Measurements from ENCODE around the gene KDM2A.
A peak's percentile ranks its signal among the peaks of the same experiment; 100 is the strongest.

Gene KDM2A

GRCh38 chr11:67285541-67286498, 166.8 kb downstream of the KDM2A start:
- no peak for DNase-seq
- H3K27me3 ChIP-seq (replicated peaks) = no peaks in the 10 kb centered on the region
- no peak for TF ChIP-seq CTCF (IDR thresholded peaks at IDR 0.05; ENCODE audit: low read depth, low read length, missing control alignments)
- no peak overlapping the region for H3K27ac ChIP-seq
- in situ Hi-C loops (cut with HindIII; ENCODE audit: low pct_ligation_motif_present, low sequenced_read_pairs) = no loop called here
- H3K36me3 ChIP-seq (replicated peaks) = peaks cover 55% of the 10 kb centered on the region
- H3K4me3 ChIP-seq (ENCODE audit: low read depth, low read length) = no peak overlapping the region

GRCh38 chr11:67286621-67287333, 167.7 kb downstream of the KDM2A start:
- peak; percentile 33 for TF ChIP-seq CTCF (IDR thresholded peaks at IDR 0.05; ENCODE audit: low read depth, low read length, missing control alignments)
- Histone ChIP-seq H3K4me3 (ENCODE audit: low read depth, low read length) (no peak overlapping the region), H3K27me3 (replicated peaks) (no peaks in the 10 kb centered on the region), H3K27ac (no peak overlapping the region), H3K36me3 (replicated peaks) (peaks cover 54% of the 10 kb centered on the region)
- no peak for DNase-seq
- in situ Hi-C loops (cut with HindIII; ENCODE audit: low pct_ligation_motif_present, low sequenced_read_pairs) = no loop called here

DNA sequence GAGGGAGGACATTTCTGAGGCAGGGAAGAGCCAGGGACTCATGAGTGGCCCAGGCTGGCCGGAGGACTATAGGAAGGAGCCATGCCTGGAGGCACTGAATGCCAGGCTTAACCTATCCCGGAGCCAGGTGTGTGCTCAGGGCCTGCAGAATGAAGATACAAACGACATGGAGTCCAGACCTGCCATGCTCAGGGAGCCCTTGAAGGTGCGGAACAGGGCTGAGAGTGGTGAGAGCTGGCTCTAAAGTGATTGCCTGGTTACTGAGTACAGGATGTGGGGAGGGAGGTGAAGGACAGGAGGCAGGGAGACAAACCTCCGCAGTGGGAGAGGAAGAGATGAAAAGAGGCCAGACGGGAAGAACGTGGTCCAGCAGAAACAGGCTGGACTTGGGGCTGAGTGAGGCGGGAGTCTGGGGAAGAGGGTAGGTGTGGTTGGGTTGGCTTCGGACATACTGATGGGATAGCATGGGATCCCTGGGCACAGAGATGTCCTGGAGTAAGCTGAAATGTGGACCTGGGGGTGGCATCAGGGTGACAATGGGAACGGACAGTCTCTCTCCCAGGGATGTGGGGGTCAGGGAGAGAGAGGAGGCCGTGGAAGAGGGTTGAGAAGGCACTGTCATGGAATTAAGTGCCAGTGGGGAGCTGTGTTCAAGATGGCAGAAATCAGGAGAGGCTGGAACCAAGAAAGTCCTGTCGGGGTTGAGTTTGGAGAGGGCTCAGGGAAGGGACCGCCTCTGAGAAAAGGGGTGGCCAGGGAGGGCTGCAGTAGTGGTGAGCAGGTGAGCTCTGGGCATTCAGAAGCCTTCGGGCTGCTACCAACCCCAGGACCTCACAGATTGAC, 168.5 kb downstream of the KDM2A start:
- DNase-seq = no peak
- in situ Hi-C loops (cut with HindIII; ENCODE audit: low pct_ligation_motif_present, low sequenced_read_pairs) = no loop called here
- H3K36me3 ChIP-seq (replicated peaks) = peaks cover 52% of the 10 kb centered on the region
- no peak for TF ChIP-seq CTCF (IDR thresholded peaks at IDR 0.05; ENCODE audit: low read depth, low read length, missing control alignments)
- H3K27ac ChIP-seq = peak overlapping the region; percentile 88
- no peak overlapping the region for H3K4me3 ChIP-seq (ENCODE audit: low read depth, low read length)
- H3K27me3 ChIP-seq (replicated peaks) = no peaks in the 10 kb centered on the region

DNA sequence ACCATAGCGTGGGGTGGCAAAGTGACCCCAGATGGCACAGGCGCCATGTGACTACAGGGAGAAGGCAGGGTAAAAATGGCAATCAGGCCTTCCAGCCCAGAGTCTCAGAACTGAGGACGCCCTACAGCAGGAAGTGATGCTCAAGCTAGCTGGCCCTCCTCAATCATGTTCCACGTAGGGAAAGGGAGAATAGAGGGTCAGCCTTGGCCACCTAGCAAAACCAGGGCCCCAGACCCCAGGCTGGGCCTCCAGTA, 169.1 kb downstream of the KDM2A start:
- peak overlapping the region; percentile 69 for H3K4me3 ChIP-seq (ENCODE audit: low read depth, low read length)
- TF ChIP-seq CTCF (IDR thresholded peaks at IDR 0.05; ENCODE audit: low read depth, low read length, missing control alignments) = no peak
- in situ Hi-C loops (cut with HindIII; ENCODE audit: low pct_ligation_motif_present, low sequenced_read_pairs) = no loop called here
- H3K27ac ChIP-seq = peak overlapping the region; percentile 88
- peaks cover 47% of the 10 kb centered on the region for H3K36me3 ChIP-seq (replicated peaks)
- H3K27me3 ChIP-seq (replicated peaks) = no peaks in the 10 kb centered on the region
- no peak for DNase-seq

- H3K36me3 ChIP-seq (replicated peaks) = peaks cover 44% of the 10 kb centered on the region
- H3K27ac ChIP-seq = peak overlapping the region; percentile 88
- H3K4me3 ChIP-seq (ENCODE audit: low read depth, low read length) = peak overlapping the region; percentile 69
- in situ Hi-C loops (cut with HindIII; ENCODE audit: low pct_ligation_motif_present, low sequenced_read_pairs) = no loop called here
- TF ChIP-seq CTCF (IDR thresholded peaks at IDR 0.05; ENCODE audit: low read depth, low read length, missing control alignments) = peak; percentile 9
- peak; percentile 87 for DNase-seq
- H3K27me3 ChIP-seq (replicated peaks) = no peaks in the 10 kb centered on the region
These were observed 169.6 kb downstream of the KDM2A start for GRCh38 chr11:67288452-67289225.
